ENCODE measurements around the gene RNF151.
A peak's percentile ranks its signal among the peaks of the same experiment; 100 is the strongest.

The RNF151 gene

DNA sequence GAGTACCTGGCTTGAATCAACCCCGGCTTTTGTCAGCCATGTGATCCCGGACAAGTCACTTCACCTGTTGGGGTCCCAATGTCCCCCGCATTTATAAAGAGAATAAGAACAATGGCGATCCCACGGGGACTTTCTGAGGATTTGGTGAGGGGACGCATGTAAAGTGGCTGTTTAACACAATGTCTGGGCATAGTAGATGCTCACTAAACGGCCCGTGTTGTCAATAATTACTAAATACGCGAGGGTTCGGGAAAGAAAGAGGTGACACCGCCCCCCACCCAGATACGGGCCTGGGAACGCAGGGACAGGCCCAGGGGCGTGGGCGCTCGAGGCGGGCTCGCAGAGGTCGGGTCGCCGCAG lies 24.9 kb downstream of the RNF151 start:
- DNase-seq, result no peak
- Mint-ChIP-seq H3K27ac (no peak overlapping the region), H3K36me3 (ENCODE audit: low read depth) (peaks cover 19% of the 10 kb centered on the region), H3K4me3 (peak overlapping the region; percentile 52), H3K4me1 (peaks cover 16% of the 10 kb centered on the region), H3K9me3 (no peaks in the 10 kb centered on the region), H3K27me3 (ENCODE audit: low read depth, poor library complexity) (peaks cover 59% of the 10 kb centered on the region)
- TF ChIP-seq, protein P1, sequence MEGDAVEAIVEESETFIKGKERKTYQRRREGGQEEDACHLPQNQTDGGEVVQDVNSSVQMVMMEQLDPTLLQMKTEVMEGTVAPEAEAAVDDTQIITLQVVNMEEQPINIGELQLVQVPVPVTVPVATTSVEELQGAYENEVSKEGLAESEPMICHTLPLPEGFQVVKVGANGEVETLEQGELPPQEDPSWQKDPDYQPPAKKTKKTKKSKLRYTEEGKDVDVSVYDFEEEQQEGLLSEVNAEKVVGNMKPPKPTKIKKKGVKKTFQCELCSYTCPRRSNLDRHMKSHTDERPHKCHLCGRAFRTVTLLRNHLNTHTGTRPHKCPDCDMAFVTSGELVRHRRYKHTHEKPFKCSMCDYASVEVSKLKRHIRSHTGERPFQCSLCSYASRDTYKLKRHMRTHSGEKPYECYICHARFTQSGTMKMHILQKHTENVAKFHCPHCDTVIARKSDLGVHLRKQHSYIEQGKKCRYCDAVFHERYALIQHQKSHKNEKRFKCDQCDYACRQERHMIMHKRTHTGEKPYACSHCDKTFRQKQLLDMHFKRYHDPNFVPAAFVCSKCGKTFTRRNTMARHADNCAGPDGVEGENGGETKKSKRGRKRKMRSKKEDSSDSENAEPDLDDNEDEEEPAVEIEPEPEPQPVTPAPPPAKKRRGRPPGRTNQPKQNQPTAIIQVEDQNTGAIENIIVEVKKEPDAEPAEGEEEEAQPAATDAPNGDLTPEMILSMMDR (IDR thresholded peaks at IDR 0.05), result no peak

DNA sequence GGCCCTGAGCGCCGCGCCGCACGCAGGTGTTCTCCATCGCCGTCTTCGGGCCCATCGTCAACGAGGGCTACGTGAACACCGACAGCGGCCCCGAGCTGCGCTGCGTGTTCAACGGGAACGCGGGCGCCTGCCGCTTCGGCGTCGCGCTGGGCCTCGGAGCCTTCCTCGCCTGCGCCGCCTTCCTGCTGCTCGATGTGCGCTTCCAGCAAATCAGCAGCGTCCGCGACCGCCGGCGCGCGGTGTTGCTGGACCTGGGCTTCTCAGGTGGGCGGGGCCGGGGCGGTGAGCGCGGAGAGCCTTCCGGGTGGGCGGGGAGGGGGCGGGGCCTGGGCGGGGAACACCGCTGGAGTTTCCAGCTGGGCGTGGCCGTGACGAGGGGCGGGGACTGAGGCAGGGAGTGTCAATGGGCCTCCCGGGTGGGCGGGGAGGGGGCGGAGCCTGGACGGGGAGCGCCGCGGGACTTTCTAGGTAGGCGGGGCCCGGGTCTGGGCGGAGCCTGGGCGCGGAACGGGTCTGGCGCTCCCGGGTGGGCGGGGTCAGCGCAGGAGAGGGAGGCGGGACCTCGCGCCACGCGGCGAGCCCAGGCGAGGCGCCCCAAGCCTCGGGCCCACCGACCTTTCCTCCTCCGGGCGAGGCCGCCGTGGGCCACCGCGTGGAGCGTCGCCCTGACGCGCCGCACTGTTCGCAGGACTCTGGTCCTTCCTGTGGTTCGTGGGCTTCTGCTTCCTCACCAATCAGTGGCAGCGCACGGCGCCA lies 25.5 kb downstream of the RNF151 start:
- Mint-ChIP-seq H3K4me3 (no peak overlapping the region), H3K9me3 (no peaks in the 10 kb centered on the region), H3K27ac (no peak overlapping the region), H3K27me3 (ENCODE audit: low read depth, poor library complexity) (peaks cover 54% of the 10 kb centered on the region), H3K36me3 (ENCODE audit: low read depth) (peaks cover 14% of the 10 kb centered on the region), H3K4me1 (peaks cover 16% of the 10 kb centered on the region)
- DNase-seq, result peak; percentile 94
- TF ChIP-seq, protein P1 (IDR thresholded peaks at IDR 0.05), result no peak

DNA sequence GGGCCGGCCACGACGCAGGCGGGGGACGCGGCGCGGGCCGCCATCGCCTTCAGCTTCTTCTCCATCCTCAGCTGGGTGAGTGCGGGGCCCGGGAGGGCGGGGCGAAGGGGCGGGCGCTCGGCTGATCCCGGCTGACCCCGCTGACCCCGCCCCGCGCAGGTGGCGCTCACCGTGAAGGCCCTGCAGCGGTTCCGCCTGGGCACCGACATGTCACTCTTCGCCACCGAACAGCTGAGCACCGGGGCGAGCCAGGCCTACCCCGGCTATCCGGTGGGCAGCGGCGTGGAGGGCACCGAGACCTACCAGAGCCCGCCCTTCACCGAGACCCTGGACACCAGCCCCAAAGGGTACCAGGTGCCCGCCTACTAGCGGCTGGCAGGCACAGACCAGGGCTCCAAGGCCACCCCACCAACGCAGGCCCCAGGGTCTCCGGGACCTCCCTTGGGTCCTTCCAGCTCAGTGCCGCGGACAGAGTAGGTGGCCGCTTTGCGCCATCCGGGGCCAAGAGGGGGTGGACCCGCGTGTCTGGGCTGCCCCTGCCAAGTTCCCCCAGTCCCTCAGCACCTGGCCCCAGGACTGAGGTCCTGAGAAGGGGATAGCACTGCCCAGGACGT lies 26.2 kb downstream of the RNF151 start:
- Mint-ChIP-seq H3K27ac (no peak overlapping the region), H3K27me3 (ENCODE audit: low read depth, poor library complexity) (peaks cover 50% of the 10 kb centered on the region), H3K36me3 (ENCODE audit: low read depth) (peaks cover 15% of the 10 kb centered on the region), H3K4me3 (no peak overlapping the region), H3K9me3 (no peaks in the 10 kb centered on the region), H3K4me1 (peaks cover 16% of the 10 kb centered on the region)
- no peak for DNase-seq
- TF ChIP-seq, protein P1 (IDR thresholded peaks at IDR 0.05), result no peak

DNA sequence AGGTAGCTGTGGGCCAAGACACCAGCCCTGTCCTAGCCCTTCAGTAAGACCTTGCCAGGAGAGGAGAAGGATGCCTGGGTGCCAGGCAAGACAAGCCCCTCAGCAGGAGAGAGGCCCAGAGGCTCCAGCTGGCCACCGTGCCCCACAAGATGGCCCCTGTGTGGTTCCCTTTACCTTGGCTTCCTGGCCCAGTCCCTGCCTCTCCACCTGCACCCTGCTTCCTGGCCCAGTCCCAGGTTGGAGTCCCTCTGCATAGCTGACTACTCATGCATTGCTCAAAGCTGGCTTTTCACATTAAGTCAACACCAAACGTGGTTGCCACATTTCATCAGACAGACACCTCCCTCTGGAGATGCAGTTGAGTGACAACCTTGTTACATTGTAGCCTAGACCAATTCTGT lies 27.1 kb downstream of the RNF151 start:
- Mint-ChIP-seq H3K36me3 (ENCODE audit: low read depth) (peaks cover 18% of the 10 kb centered on the region), H3K27me3 (ENCODE audit: low read depth, poor library complexity) (peaks cover 40% of the 10 kb centered on the region), H3K27ac (no peak overlapping the region), H3K9me3 (no peaks in the 10 kb centered on the region), H3K4me3 (peak overlapping the region; percentile 44), H3K4me1 (peaks cover 12% of the 10 kb centered on the region)
- TF ChIP-seq, protein P1 (IDR thresholded peaks at IDR 0.05), result no peak
- DNase-seq, result no peak

DNA sequence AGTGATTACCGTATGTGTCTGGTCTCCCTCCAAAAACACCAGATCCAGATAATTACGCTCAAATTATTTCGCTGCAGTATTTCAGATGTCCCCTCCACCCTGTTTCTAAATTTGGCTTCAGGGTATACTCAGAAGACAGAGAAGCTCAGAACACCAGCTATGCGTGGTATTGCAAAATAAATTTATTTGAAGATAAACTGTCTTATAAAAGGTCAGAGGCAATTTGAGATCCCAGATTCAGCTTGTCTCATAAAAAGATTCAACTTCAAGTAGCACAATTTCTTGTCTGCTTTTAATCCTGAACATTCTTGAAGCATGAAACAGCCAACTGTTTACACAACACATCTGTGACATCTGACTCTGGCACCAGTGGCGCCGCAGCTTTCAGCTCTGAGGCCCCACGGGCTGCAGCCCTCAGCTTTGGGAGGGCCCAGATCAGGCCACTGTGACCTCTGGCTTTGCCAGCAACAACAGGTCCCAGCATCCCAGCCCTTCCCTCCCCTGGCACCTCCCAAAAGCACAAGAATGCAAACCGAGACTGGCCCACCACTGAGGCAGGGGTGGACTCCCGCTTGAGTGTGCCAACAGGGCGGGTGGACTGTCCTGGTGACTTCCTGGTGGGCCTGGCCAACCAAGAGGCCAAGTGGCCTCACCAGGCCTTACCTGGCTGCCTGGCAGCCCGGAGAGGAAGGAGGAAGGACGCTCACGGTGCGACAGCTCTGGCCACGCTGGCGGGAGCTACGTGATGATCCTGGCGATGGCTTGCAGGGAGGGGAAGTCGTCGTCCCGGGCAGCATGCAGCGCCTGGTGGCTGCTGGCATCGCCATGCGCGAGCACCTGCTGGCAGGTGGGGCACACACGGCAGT lies 31.1 kb downstream of the RNF151 start:
- TF ChIP-seq, protein P1 (IDR thresholded peaks at IDR 0.05), result no peak

More for the DNA sequence above, 31.1 kb downstream of the RNF151 start:
- Mint-ChIP-seq H3K27me3 (ENCODE audit: low read depth, poor library complexity) (peaks cover 11% of the 10 kb centered on the region), H3K4me1 (peaks cover 3% of the 10 kb centered on the region), H3K4me3 (no peak overlapping the region), H3K36me3 (ENCODE audit: low read depth) (peaks cover 28% of the 10 kb centered on the region), H3K27ac (no peak overlapping the region), H3K9me3 (no peaks in the 10 kb centered on the region)
- DNase-seq, result no peak
